ENCODE measurements around the gene TOP1.

DNA sequence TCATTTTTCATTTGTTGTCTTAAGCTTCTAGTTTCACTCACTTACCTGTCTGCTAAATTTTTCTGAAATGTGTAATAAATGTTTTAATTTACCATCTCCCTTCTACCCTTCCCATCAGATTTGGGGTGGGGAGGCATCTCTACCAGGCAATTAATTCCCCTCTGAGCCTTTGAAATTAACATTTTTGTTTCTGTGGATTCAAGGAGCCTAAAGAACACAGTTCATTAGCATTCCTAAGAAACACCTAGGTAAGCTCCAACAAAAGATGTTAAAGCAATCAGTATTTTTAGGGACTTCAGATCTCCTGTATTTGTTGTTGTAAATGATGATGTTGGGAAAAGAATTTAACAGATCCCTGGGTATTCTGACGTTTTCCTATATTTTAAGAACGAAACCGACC, 6.6 kb downstream of the TOP1 start:
- TF ChIP-seq, protein P1, sequence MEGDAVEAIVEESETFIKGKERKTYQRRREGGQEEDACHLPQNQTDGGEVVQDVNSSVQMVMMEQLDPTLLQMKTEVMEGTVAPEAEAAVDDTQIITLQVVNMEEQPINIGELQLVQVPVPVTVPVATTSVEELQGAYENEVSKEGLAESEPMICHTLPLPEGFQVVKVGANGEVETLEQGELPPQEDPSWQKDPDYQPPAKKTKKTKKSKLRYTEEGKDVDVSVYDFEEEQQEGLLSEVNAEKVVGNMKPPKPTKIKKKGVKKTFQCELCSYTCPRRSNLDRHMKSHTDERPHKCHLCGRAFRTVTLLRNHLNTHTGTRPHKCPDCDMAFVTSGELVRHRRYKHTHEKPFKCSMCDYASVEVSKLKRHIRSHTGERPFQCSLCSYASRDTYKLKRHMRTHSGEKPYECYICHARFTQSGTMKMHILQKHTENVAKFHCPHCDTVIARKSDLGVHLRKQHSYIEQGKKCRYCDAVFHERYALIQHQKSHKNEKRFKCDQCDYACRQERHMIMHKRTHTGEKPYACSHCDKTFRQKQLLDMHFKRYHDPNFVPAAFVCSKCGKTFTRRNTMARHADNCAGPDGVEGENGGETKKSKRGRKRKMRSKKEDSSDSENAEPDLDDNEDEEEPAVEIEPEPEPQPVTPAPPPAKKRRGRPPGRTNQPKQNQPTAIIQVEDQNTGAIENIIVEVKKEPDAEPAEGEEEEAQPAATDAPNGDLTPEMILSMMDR (IDR thresholded peaks at IDR 0.05): no peak
- no peak for TF ChIP-seq POLR2A (IDR thresholded peaks at IDR 0.05)

All from vagina (tissue), 2 donors.